Endothelial cell of umbilical vein (primary cell): ENCODE data around the gene PIRT.

ENCODE experiments used
- MYC ChIP-seq: IDR thresholded peaks from one replicate; pipeline ENCODE4 v1.6.1; 2011; ENCODE audit warnings: mild to moderate bottlenecking, low read depth, low read length
- TF ChIP-seq, protein P1 (sequence below), 2 donors: IDR thresholded peaks; 1 replicate in 1 of 2; 2 replicates in 1 of 2; pipeline ENCODE4 v1.5.1; 2011; ENCODE audit warnings: low read length in 2 of 2, mild to moderate bottlenecking in 2 of 2, moderate library complexity in 2 of 2, control low read depth in 1 of 2, inconsistent platforms in 1 of 2, low read depth in 1 of 2; ENCODE audit not compliant: insufficient read depth in 1 of 2; ENCODE audit errors: extremely low read depth in 1 of 2

DNA sequence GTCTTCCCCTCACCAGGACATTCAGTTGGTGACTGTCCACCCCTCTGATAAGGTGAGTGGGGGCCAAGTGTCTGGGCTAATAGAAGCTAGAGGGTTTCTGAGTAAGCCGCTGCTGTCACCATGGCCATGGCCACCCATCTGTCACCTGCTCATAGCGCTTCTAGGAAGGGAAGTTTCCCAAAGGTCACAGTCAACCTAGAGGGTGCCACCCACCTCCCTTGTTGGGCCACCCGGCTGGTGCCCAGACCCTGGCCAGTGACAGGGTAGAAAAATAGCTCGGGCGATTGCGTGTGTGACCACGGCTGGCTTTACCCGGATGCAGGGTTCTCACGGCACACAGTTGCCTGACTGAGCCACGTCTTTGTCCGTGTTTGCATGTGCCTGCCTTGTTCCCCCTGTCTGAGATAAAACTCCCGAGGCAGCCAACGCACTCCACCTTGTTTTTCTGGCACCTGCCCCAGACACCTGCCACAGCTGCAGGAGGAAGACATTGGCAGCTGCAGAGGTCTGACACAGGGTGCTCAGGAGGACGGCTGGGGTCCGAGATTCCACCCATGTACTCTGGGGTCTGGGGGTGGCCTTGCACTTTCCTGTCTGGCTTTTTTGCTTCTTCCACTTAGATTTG is 809 bp downstream of the PIRT start:
- TF ChIP-seq, protein P1, sequence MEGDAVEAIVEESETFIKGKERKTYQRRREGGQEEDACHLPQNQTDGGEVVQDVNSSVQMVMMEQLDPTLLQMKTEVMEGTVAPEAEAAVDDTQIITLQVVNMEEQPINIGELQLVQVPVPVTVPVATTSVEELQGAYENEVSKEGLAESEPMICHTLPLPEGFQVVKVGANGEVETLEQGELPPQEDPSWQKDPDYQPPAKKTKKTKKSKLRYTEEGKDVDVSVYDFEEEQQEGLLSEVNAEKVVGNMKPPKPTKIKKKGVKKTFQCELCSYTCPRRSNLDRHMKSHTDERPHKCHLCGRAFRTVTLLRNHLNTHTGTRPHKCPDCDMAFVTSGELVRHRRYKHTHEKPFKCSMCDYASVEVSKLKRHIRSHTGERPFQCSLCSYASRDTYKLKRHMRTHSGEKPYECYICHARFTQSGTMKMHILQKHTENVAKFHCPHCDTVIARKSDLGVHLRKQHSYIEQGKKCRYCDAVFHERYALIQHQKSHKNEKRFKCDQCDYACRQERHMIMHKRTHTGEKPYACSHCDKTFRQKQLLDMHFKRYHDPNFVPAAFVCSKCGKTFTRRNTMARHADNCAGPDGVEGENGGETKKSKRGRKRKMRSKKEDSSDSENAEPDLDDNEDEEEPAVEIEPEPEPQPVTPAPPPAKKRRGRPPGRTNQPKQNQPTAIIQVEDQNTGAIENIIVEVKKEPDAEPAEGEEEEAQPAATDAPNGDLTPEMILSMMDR (IDR thresholded peaks at IDR 0.05; ENCODE audit: extremely low read depth in 1 of 2, insufficient read depth in 1 of 2, low read depth in 1 of 2, low read length in 2 of 2) = no peak
- TF ChIP-seq MYC = no peak
